Peyer's patch (tissue), 4 donors: ENCODE data around the gene MGAT3. TPM values are rescaled to one million over a fixed set of nuclear protein-coding genes. Genes with fewer than 3 reads are reported as not detected.

Experiments used
- DNase-seq, 3 donors: peaks; one replicate each; pipeline ENCODE4 v3.0.0-alpha.2; 2017 to 2019
- H3K27ac ChIP-seq, 4 donors: fragments of 200-600 bp; sonication (generic); one replicate each; pipeline ENCODE4 v1.5.1; 2016 to 2019
- H3K27me3 ChIP-seq, 2 donors: fragments of 200-600 bp; sonication (generic); one replicate each; pipeline ENCODE4 v1.5.1; 2019
- H3K36me3 ChIP-seq, 3 donors: fragments of 200-600 bp; sonication (generic); one replicate each; pipeline ENCODE4 v1.5.1; 2016 to 2019
- H3K4me1 ChIP-seq, 4 donors: fragments of 200-600 bp; sonication (generic); one replicate each; pipeline ENCODE4 v1.5.1; 2016 to 2019
- H3K4me3 ChIP-seq, 4 donors: fragments of 200-600 bp; sonication (generic); 1 replicate in 3 of 4; 2 replicates in 1 of 4; pipeline ENCODE4 v1.5.1; 2016 to 2019; ENCODE audit warnings: mild to moderate bottlenecking in 1 of 4
- H3K9me3 ChIP-seq, 4 donors: fragments of 200-600 bp; sonication (generic); one replicate each; pipeline ENCODE4 v1.5.1; 2016 to 2019; ENCODE audit warnings: mild to moderate bottlenecking in 1 of 4
- POLR2A ChIP-seq, 2 donors: fragments of 450-650 bp; IDR thresholded peaks; one replicate each; pipeline ENCODE4 v1.5.1; 2017; ENCODE audit warnings: antibody characterized with exemption in 2 of 2, mild to moderate bottlenecking in 2 of 2, moderate library complexity in 2 of 2
- total RNA-seq, 4 donors: library from RNA; depleted of rRNA; stranded (reverse); fragments of >200 nt; gene quantifications; one replicate each; pipeline ENCODE4 v1.1.0, GENCODE V29; 2016
- TF ChIP-seq, protein P1 (sequence below), 6 experiments: fragments of 450-650 bp in 4 of 6; fragments of 200-600 bp in 2 of 6; sonication (generic) in 1 of 6; IDR thresholded peaks; one replicate each; pipeline ENCODE4 v1.5.1; 2017 to 2019; ENCODE audit warnings: antibody characterized with exemption in 6 of 6, mild to moderate bottlenecking in 3 of 6, moderate library complexity in 1 of 6

MGAT3 gene
- total RNA-seq, 4 donors from 2014 or later: 5.0 to 53.7 (median 49.6) TPM

GRCh38 chr22:39430576-39431150 is 26.1 kb upstream of the MGAT3 start:
- peak overlapping the region in 3 of 4 donors; percentile 53 to 76 (median 61) for H3K27ac ChIP-seq
- DNase-seq: no peak
- H3K4me1 ChIP-seq: no peaks in the 10 kb centered on the region
- no peak overlapping the region for H3K4me3 ChIP-seq
- no peaks in the 10 kb centered on the region for H3K27me3 ChIP-seq
- no peaks in the 10 kb centered on the region for H3K9me3 ChIP-seq
- peaks cover 0 to 76% (median 0%) of the 10 kb centered on the region in 3 donors for H3K36me3 ChIP-seq
- TF ChIP-seq, protein P1, sequence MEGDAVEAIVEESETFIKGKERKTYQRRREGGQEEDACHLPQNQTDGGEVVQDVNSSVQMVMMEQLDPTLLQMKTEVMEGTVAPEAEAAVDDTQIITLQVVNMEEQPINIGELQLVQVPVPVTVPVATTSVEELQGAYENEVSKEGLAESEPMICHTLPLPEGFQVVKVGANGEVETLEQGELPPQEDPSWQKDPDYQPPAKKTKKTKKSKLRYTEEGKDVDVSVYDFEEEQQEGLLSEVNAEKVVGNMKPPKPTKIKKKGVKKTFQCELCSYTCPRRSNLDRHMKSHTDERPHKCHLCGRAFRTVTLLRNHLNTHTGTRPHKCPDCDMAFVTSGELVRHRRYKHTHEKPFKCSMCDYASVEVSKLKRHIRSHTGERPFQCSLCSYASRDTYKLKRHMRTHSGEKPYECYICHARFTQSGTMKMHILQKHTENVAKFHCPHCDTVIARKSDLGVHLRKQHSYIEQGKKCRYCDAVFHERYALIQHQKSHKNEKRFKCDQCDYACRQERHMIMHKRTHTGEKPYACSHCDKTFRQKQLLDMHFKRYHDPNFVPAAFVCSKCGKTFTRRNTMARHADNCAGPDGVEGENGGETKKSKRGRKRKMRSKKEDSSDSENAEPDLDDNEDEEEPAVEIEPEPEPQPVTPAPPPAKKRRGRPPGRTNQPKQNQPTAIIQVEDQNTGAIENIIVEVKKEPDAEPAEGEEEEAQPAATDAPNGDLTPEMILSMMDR (IDR thresholded peaks at IDR 0.05): no peak
- TF ChIP-seq POLR2A (IDR thresholded peaks at IDR 0.05): no peak

DNA sequence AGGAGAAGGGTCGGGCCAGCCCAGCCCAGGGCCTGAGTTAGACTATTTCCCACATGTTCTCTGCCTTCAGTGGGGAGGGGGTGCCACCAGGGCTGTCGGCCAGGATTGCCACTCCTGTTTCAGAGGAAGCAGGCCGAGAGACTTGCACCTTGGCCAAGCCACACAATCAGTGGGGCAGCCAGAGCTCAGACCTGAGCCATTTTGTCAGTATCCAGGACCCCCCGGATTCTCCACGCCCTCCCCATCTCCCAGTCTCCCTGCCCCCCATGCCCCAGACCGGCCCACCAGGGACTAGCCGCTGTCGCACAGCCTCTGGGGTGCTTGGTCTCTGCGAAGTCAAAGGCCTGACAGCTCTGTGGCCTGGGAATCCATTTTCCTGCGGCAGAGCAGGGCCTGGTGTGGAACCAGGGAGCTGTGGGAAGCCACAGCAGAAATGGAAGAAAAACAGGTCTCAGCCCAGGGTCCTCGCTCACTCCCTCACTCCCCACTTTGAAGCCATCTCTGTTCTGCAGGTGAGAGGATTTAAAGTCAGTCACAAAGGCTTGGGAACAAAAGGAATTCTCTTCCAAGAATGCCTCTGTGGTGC is 25.5 kb upstream of the MGAT3 start:
- Histone ChIP-seq H3K4me1 (no peaks in the 10 kb centered on the region), H3K27me3 (no peaks in the 10 kb centered on the region), H3K4me3 (no peak overlapping the region), H3K9me3 (no peaks in the 10 kb centered on the region), H3K36me3 (peaks cover 0 to 70% (median 0%) of the 10 kb centered on the region in 3 donors), H3K27ac (peak overlapping the region in 3 of 4 donors; percentile 53 to 76 (median 61))
- TF ChIP-seq, protein P1 (IDR thresholded peaks at IDR 0.05): no peak
- no peak for TF ChIP-seq POLR2A (IDR thresholded peaks at IDR 0.05)
- no peak for DNase-seq

GRCh38 chr22:39431821-39432251 is 25.0 kb upstream of the MGAT3 start:
- Histone ChIP-seq H3K9me3 (no peaks in the 10 kb centered on the region), H3K27ac (peak overlapping the region in 2 of 4 donors; percentile 61 to 76), H3K4me3 (no peak overlapping the region), H3K4me1 (no peaks in the 10 kb centered on the region), H3K36me3 (peaks cover 0 to 65% (median 0%) of the 10 kb centered on the region in 3 donors), H3K27me3 (no peaks in the 10 kb centered on the region)
- TF ChIP-seq, protein P1 (IDR thresholded peaks at IDR 0.05): no peak
- DNase-seq: no peak

DNA sequence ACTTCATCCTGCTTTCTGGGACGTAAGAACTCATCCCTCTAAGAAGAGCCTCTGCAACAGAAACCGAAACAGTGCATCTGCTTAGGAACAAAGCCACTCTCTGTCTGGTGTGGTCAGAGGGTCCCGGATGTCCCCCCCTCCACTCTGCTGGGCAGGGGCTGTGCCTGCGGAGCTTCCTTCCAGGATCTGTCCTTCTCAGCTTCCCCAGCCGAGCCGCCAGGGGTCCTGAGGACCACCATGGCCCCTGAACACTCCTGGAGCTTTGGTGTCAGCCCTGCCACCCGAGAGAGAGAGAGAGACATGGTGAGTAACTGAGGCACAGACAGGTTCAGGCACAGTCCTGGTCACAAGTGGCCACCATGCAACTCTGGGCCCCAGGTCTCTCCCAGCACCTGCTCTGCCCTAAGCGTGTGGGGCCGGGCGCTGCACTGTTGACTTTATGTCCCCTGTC is 24.4 kb upstream of the MGAT3 start:
- no peak for DNase-seq
- H3K4me3 ChIP-seq: no peak overlapping the region
- H3K4me1 ChIP-seq: peaks cover 0 to 3% (median 1%) of the 10 kb centered on the region in 4 donors
- H3K36me3 ChIP-seq: peaks cover 0 to 59% (median 0%) of the 10 kb centered on the region in 3 donors
- no peaks in the 10 kb centered on the region for H3K27me3 ChIP-seq
- H3K27ac ChIP-seq: peak overlapping the region in 3 of 4 donors; percentile 12 to 76 (median 61)
- TF ChIP-seq POLR2A (IDR thresholded peaks at IDR 0.05): no peak
- TF ChIP-seq, protein P1 (IDR thresholded peaks at IDR 0.05): no peak
- H3K9me3 ChIP-seq: no peaks in the 10 kb centered on the region

- peaks cover 0 to 46% (median 0%) of the 10 kb centered on the region in 3 donors for H3K36me3 ChIP-seq
Measured at GRCh38 chr22:39433476-39434242, 23.2 kb upstream of the MGAT3 start.

More at GRCh38 chr22:39433476-39434242, 23.2 kb upstream of the MGAT3 start:
- H3K27me3 ChIP-seq: no peaks in the 10 kb centered on the region
- no peak overlapping the region for H3K27ac ChIP-seq
- peak in 1 of 3 donors; percentile 40 for DNase-seq
- TF ChIP-seq, protein P1 (IDR thresholded peaks at IDR 0.05): no peak
- no peak for TF ChIP-seq POLR2A (IDR thresholded peaks at IDR 0.05)
- peaks cover 3 to 10% (median 7%) of the 10 kb centered on the region in 4 donors for H3K4me1 ChIP-seq
- H3K9me3 ChIP-seq: no peaks in the 10 kb centered on the region
- no peak overlapping the region for H3K4me3 ChIP-seq
